ENCODE data around the gene RNASE8. TPM values are rescaled to one million over a fixed set of nuclear protein-coding genes. Genes with fewer than 3 reads are reported as not detected.

The RNASE8 gene
- total RNA-seq, 1 experiment from 2014 or later: not detected

DNA sequence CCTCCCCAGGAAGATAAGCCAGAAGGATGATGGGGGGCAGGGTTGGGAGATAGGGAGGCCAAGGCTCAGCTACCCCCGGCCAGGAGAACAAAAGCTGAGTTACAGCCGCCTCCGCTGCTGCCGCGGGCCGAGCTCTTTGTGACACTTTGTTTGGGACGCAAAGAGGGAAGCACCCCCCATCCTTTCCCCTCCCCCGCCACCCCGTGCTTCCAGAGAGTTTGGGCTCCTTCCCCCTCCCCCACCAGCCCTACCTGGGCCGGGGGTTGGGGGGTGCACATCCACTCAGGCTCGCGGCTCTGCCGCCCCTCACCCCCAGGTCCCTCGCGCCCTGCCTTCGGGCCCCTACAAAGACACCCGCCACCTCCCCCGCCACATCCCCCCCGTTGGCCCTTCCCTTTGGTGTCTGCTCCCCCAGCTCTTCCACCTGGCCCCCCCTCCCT lies 40.0 kb downstream of the RNASE8 start (continued):
- TF ChIP-seq, protein P1, sequence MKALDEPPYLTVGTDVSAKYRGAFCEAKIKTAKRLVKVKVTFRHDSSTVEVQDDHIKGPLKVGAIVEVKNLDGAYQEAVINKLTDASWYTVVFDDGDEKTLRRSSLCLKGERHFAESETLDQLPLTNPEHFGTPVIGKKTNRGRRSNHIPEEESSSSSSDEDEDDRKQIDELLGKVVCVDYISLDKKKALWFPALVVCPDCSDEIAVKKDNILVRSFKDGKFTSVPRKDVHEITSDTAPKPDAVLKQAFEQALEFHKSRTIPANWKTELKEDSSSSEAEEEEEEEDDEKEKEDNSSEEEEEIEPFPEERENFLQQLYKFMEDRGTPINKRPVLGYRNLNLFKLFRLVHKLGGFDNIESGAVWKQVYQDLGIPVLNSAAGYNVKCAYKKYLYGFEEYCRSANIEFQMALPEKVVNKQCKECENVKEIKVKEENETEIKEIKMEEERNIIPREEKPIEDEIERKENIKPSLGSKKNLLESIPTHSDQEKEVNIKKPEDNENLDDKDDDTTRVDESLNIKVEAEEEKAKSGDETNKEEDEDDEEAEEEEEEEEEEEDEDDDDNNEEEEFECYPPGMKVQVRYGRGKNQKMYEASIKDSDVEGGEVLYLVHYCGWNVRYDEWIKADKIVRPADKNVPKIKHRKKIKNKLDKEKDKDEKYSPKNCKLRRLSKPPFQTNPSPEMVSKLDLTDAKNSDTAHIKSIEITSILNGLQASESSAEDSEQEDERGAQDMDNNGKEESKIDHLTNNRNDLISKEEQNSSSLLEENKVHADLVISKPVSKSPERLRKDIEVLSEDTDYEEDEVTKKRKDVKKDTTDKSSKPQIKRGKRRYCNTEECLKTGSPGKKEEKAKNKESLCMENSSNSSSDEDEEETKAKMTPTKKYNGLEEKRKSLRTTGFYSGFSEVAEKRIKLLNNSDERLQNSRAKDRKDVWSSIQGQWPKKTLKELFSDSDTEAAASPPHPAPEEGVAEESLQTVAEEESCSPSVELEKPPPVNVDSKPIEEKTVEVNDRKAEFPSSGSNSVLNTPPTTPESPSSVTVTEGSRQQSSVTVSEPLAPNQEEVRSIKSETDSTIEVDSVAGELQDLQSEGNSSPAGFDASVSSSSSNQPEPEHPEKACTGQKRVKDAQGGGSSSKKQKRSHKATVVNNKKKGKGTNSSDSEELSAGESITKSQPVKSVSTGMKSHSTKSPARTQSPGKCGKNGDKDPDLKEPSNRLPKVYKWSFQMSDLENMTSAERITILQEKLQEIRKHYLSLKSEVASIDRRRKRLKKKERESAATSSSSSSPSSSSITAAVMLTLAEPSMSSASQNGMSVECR (CRISPR knock-in tag; IDR thresholded peaks at IDR 0.05; ENCODE audit: borderline replicate concordance): no peak
- TF ChIP-seq NFATC4 (CRISPR knock-in tag; IDR thresholded peaks at IDR 0.05): no peak
- no peak for TF ChIP-seq AR (CRISPR knock-in tag; IDR thresholded peaks at IDR 0.05)
- no peak for TF ChIP-seq CREM (CRISPR knock-in tag; IDR thresholded peaks at IDR 0.05)
- TF ChIP-seq SMAD4 (CRISPR knock-in tag; IDR thresholded peaks at IDR 0.05): no peak
- TF ChIP-seq PREB (CRISPR knock-in tag; IDR thresholded peaks at IDR 0.05; ENCODE audit: borderline replicate concordance): no peak
- TF ChIP-seq CREB1 (CRISPR knock-in tag; IDR thresholded peaks at IDR 0.05): no peak
- TF ChIP-seq SMAD3 (CRISPR knock-in tag; IDR thresholded peaks at IDR 0.05; ENCODE audit: borderline replicate concordance): no peak
- TF ChIP-seq ZBTB21 (CRISPR knock-in tag; IDR thresholded peaks at IDR 0.05; ENCODE audit: borderline replicate concordance): no peak
- no peak for TF ChIP-seq ZNF317 (CRISPR knock-in tag; IDR thresholded peaks at IDR 0.05; ENCODE audit: borderline replicate concordance, low read depth)

DNA sequence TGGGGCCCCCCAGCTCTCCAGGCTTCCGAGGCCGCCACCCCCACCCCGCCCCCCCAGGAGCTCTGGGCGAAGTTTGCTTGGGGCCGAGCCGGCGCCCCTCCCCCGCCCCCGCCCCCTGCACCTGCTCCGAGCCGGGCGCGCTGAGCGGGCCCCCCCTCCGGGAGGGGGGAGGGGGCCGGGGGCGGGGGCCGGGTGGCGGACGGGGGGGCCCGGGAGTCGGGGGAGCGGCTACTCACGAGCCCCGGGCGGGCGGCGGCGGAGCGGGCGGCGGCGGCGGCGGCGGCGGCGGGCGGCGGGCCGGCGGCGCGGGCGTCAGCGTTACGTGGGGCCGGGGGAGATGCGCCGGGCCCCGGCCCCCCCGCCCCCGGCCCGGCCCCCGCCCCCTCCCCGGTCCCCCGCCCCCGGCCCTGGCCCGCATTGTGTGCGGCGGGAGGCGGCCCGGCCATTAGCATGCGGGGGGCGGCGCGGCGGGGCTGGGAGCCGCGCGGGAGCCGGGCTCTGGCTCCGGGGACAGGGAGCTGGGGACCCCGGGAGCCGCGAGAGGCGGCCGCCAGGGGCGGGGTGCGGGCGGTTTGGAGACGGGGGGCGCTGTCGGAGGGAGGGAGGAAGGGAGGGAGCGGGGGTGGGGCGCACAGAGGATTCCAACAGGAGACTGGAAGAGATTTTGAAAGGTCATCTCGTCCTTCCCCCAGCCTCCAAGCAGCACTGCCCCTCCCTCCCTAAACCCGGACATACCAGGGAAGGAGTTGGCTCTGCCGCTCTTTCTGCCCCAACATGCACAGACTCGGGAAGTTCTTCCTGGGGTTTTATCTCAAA lies 40.7 kb downstream of the RNASE8 start, which contains the start of gene ZNF219:
TSS of gene ZNF219 (minus strand) at position 580 of the 816 bp plus-strand sequence. CDS start 5,064 bp downstream, outside the sequence.
- H3K27ac Mint-ChIP-seq: peak within 1 kb of the TSS; percentile 97
- peaks cover 75% of the 10 kb centered on the region for H3K4me1 Mint-ChIP-seq
- H3K27me3 Mint-ChIP-seq (ENCODE audit: low read depth): no peaks in the 10 kb centered on the region
- ChIA-PET CTCF (interaction anchor here (0.7 to 7.5 kb wide), 9 partner anchors 8 to 127 kb away, joined by 3 to 142 read pairs (median 7); partner anchors contain the start of gene ARHGEF40), POLR2A (interaction anchor here (0.6 to 7.0 kb wide), 4 partner anchors 12 to 250 kb away, joined by 3 to 74 read pairs (median 4); partner anchors contain the start of gene ARHGEF40)
- H3K4me3 Mint-ChIP-seq: peak within 1 kb of the TSS; percentile 90
- H3K9me3 Mint-ChIP-seq: no peaks in the 10 kb centered on the region
- ATAC-seq: peak; percentile 21
- H3K36me3 Mint-ChIP-seq: peaks cover 4% of the 10 kb centered on the region
- TF ChIP-seq TEAD1 (CRISPR knock-in tag; IDR thresholded peaks at IDR 0.05) (0 out of 2 replicates have a peak, but pooled peaks have one; percentile 39), ATF6 (CRISPR knock-in tag; IDR thresholded peaks at IDR 0.05) (no peak)
- DNase-seq (ENCODE audit: low spot score): peak; percentile 82

Data from WTC11 (cell line).